ENCODE results near the gene RPS6KL1. TPM values are rescaled to one million over a fixed set of nuclear protein-coding genes. Genes with fewer than 3 reads are reported as not detected.

Gene RPS6KL1
- total RNA-seq, 4 donors from 2014 or later, result 4.2 to 12.7 (median 6.7) TPM

GRCh38 chr14:74954232-74954946 is 31.3 kb upstream of the RPS6KL1 start:
- Histone ChIP-seq H3K9me3 (no peaks in the 10 kb centered on the region), H3K4me3 (peak overlapping the region; percentile 32 to 68 (median 66)), H3K27ac (peak overlapping the region in 3 of 4 donors; percentile 1 to 64 (median 33)), H3K36me3 (no peaks in the 10 kb centered on the region), H3K4me1 (peaks cover 5 to 34% (median 11%) of the 10 kb centered on the region in 4 donors), H3K27me3 (no peaks in the 10 kb centered on the region)
- DNase-seq, result no peak
- TF ChIP-seq CTCF (IDR thresholded peaks at IDR 0.05) (no peak), POLR2A (IDR thresholded peaks at IDR 0.05) (no peak)

- Histone ChIP-seq H3K27ac (no peak overlapping the region), H3K27me3 (no peaks in the 10 kb centered on the region), H3K9me3 (no peaks in the 10 kb centered on the region), H3K4me3 (peak overlapping the region; percentile 32 to 68 (median 66)), H3K36me3 (no peaks in the 10 kb centered on the region), H3K4me1 (peaks cover 5 to 34% (median 11%) of the 10 kb centered on the region in 4 donors)
- TF ChIP-seq POLR2A (IDR thresholded peaks at IDR 0.05), result no peak
- TF ChIP-seq CTCF (IDR thresholded peaks at IDR 0.05), result no peak
- no peak for DNase-seq
Measured at GRCh38 chr14:74953686-74954085, 30.6 kb upstream of the RPS6KL1 start.

- TF ChIP-seq POLR2A (IDR thresholded peaks at IDR 0.05) (no peak), CTCF (IDR thresholded peaks at IDR 0.05) (no peak)
- Histone ChIP-seq H3K4me3 (peak overlapping the region in 1 of 4 donors; percentile 32), H3K4me1 (peaks cover 5 to 34% (median 11%) of the 10 kb centered on the region in 4 donors), H3K36me3 (no peaks in the 10 kb centered on the region), H3K27me3 (no peaks in the 10 kb centered on the region), H3K27ac (no peak overlapping the region), H3K9me3 (no peaks in the 10 kb centered on the region)
- no peak for DNase-seq
Measured at GRCh38 chr14:74952697-74953484, 29.8 kb upstream of the RPS6KL1 start.

GRCh38 chr14:74952180-74952665 is 29.2 kb upstream of the RPS6KL1 start:
- H3K4me1 ChIP-seq, result peaks cover 5 to 34% (median 11%) of the 10 kb centered on the region in 4 donors
- no peak for DNase-seq
- H3K9me3 ChIP-seq, result no peaks in the 10 kb centered on the region
- no peak for TF ChIP-seq CTCF (IDR thresholded peaks at IDR 0.05)
- TF ChIP-seq POLR2A (IDR thresholded peaks at IDR 0.05), result no peak
- H3K4me3 ChIP-seq, result no peak overlapping the region
- H3K27ac ChIP-seq, result no peak overlapping the region
- H3K36me3 ChIP-seq, result no peaks in the 10 kb centered on the region
- H3K27me3 ChIP-seq, result no peaks in the 10 kb centered on the region

- Histone ChIP-seq H3K4me1 (peaks cover 5 to 34% (median 11%) of the 10 kb centered on the region in 4 donors), H3K9me3 (no peaks in the 10 kb centered on the region), H3K27ac (peak overlapping the region in 2 of 4 donors; percentile 42 to 65), H3K27me3 (no peaks in the 10 kb centered on the region), H3K36me3 (no peaks in the 10 kb centered on the region), H3K4me3 (no peak overlapping the region)
- no peak for DNase-seq
- TF ChIP-seq CTCF (IDR thresholded peaks at IDR 0.05) (no peak), POLR2A (IDR thresholded peaks at IDR 0.05) (no peak)
Measured at GRCh38 chr14:74951443-74952179, 28.6 kb upstream of the RPS6KL1 start.

Measured in Peyer's patch (tissue), 4 donors.